Retinal pigment epithelial cell (primary cell): Measurements from ENCODE around the gene SLC10A3.

Experiments
- DNase-seq: peaks from one replicate; pipeline ENCODE4 v3.0.0-alpha.2; 2010; ENCODE audit warnings: low read depth
- H3K4me3 ChIP-seq: 2 replicates; pipeline ENCODE4 v1.5.1; 2011; ENCODE audit warnings: mild to moderate bottlenecking, low read length, control low read depth, moderate library complexity
- CTCF ChIP-seq: conservative IDR thresholded peaks from 2 replicates; pipeline ENCODE4 v1.5.1; 2011; ENCODE audit warnings: low read depth, low read length, control low read depth, inconsistent platforms

The SLC10A3 gene

GRCh38 chrX:154481911-154482601, 8.4 kb downstream of the SLC10A3 start:
- no peak for DNase-seq
- H3K4me3 ChIP-seq, result no peak overlapping the region
- TF ChIP-seq CTCF, result no peak

- TF ChIP-seq CTCF, result no peak
- DNase-seq, result no peak
- H3K4me3 ChIP-seq, result no peak overlapping the region
Measured at GRCh38 chrX:154481195-154481594, 9.2 kb downstream of the SLC10A3 start.

- TF ChIP-seq CTCF, result no peak
- peak; percentile 44 for DNase-seq
- H3K4me3 ChIP-seq, result peak within 1 kb of the TSS; percentile 57
Measured at GRCh38 chrX:154478728-154479622, 11.5 kb downstream of the SLC10A3 start, which contains the start of gene LAGE3. TSS of gene LAGE3 (minus strand) at chrX:154479281. CDS start at chrX:154478915, 366 bp downstream.

GRCh38 chrX:154477891-154478477, 12.4 kb downstream of the SLC10A3 start:
- peak overlapping the region; percentile 57 for H3K4me3 ChIP-seq
- TF ChIP-seq CTCF, result no peak
- DNase-seq, result no peak

- no peak for DNase-seq
- no peak for TF ChIP-seq CTCF
- no peak overlapping the region for H3K4me3 ChIP-seq
Measured at GRCh38 chrX:154476821-154477220, 13.6 kb downstream of the SLC10A3 start.

GRCh38 chrX:154473683-154474082, 16.7 kb downstream of the SLC10A3 start:
- TF ChIP-seq CTCF, result no peak
- DNase-seq, result no peak
- H3K4me3 ChIP-seq, result no peak overlapping the region
